Neuronal stem cell (in vitro differentiated cells): Measurements from ENCODE around the gene DSE.

Experiments
- DNase-seq: peaks from one replicate; pipeline ENCODE4 v3.0.0-alpha.2; 2013; ENCODE audit warnings: low spot score
- H2AFZ ChIP-seq: one replicate; pipeline ENCODE4 v1.6.1; 2013; ENCODE audit warnings: mild to moderate bottlenecking, low read length, inconsistent platforms
- H2AK5ac ChIP-seq: 2 replicates; pipeline ENCODE4 v1.6.1; 2013; ENCODE audit warnings: low read depth, mild to moderate bottlenecking, inconsistent platforms, low read length, moderate library complexity, mixed read lengths
- H2BK120ac ChIP-seq: 2 replicates; pipeline ENCODE4 v1.6.1; 2013; ENCODE audit warnings: low read depth, mild to moderate bottlenecking, inconsistent platforms, low read length, moderate library complexity, mixed read lengths
- H2BK12ac ChIP-seq: one replicate; pipeline ENCODE4 v1.6.1; 2013; ENCODE audit warnings: low read length, inconsistent platforms
- H2BK15ac ChIP-seq: 2 replicates; pipeline ENCODE4 v1.6.1; 2013; ENCODE audit warnings: mild to moderate bottlenecking, low read length, inconsistent platforms, mixed read lengths
- H2BK5ac ChIP-seq: one replicate; pipeline ENCODE4 v1.6.1; 2013; ENCODE audit warnings: inconsistent platforms, mild to moderate bottlenecking, low read length, moderate library complexity
- H3K14ac ChIP-seq: one replicate; pipeline ENCODE4 v1.6.1; 2013; ENCODE audit warnings: low read length, inconsistent platforms
- H3K18ac ChIP-seq: 2 replicates; pipeline ENCODE4 v1.6.1; 2013; ENCODE audit warnings: low read length, inconsistent platforms
- H3K23ac ChIP-seq: 2 replicates; pipeline ENCODE4 v1.6.1; 2013; ENCODE audit warnings: low read depth, mild to moderate bottlenecking, mixed read lengths, low read length, inconsistent platforms; ENCODE audit not compliant: poor library complexity
- H3K27ac ChIP-seq: replicated peaks from 3 replicates; pipeline ENCODE4 v1.5.1; 2013; ENCODE audit warnings: low read length, inconsistent platforms
- H3K27me3 ChIP-seq, 3 experiments: 2 replicates each; pipeline ENCODE4 v1.6.1; 2013; ENCODE audit warnings: low read length in 3 of 3, mild to moderate bottlenecking in 2 of 3, inconsistent platforms in 1 of 3, low read depth in 1 of 3, mixed read lengths in 1 of 3, moderate library complexity in 1 of 3; ENCODE audit not compliant: control insufficient read depth in 3 of 3, insufficient read depth in 3 of 3
- H3K36me3 ChIP-seq, 2 donors: replicated peaks in 1 of 2; 2 replicates each; pipeline ENCODE4 v1.6.1; 2013; ENCODE audit warnings: low read length in 2 of 2; ENCODE audit not compliant: control insufficient read depth in 2 of 2, insufficient read depth in 2 of 2
- H3K4ac ChIP-seq: 2 replicates; pipeline ENCODE4 v1.6.1; 2013; ENCODE audit warnings: inconsistent platforms, mild to moderate bottlenecking, low read length, moderate library complexity
- H3K4me1 ChIP-seq, 2 donors: 1 replicate in 1 of 2; 2 replicates in 1 of 2; pipeline ENCODE4 v1.6.1; 2013; ENCODE audit warnings: low read length in 2 of 2, low read depth in 1 of 2; ENCODE audit not compliant: control insufficient read depth in 2 of 2, insufficient read depth in 1 of 2
- H3K4me2 ChIP-seq: one replicate; pipeline ENCODE4 v1.6.1; 2013; ENCODE audit warnings: mild to moderate bottlenecking, low read length, inconsistent platforms; ENCODE audit not compliant: insufficient read depth, poor library complexity, severe bottlenecking
- H3K4me3 ChIP-seq, 2 donors: 2 replicates each; pipeline ENCODE4 v1.5.1; 2013; ENCODE audit warnings: low read length in 2 of 2, mild to moderate bottlenecking in 2 of 2, inconsistent platforms in 1 of 2, moderate library complexity in 1 of 2
- H3K79me1 ChIP-seq: one replicate; pipeline ENCODE4 v1.6.1; 2013; ENCODE audit warnings: low read depth, mild to moderate bottlenecking, inconsistent platforms, low read length, moderate library complexity
- H3K9ac ChIP-seq: one replicate; pipeline ENCODE4 v1.6.1; 2013; ENCODE audit warnings: mild to moderate bottlenecking, low read depth, low read length, inconsistent platforms; ENCODE audit not compliant: poor library complexity
- H3K9me3 ChIP-seq, 2 donors: replicated peaks in 1 of 2; 2 replicates each; pipeline versions ENCODE3 to v1.6.1; 2013; ENCODE audit warnings: low read length in 2 of 2, mild to moderate bottlenecking in 2 of 2, inconsistent platforms in 1 of 2, low read depth in 1 of 2, mixed read lengths in 1 of 2, moderate library complexity in 1 of 2; ENCODE audit not compliant: control insufficient read depth in 2 of 2, insufficient read depth in 1 of 2
- H4K8ac ChIP-seq: one replicate; pipeline ENCODE4 v1.6.1; 2013; ENCODE audit warnings: low read depth, mild to moderate bottlenecking, inconsistent platforms, low read length, moderate library complexity
- H4K91ac ChIP-seq: one replicate; pipeline ENCODE4 v1.6.1; 2013; ENCODE audit warnings: low read length, low read depth, mild to moderate bottlenecking, inconsistent platforms; ENCODE audit not compliant: poor library complexity
- WGBS, 2 donors: extraction: QIAGEN DNeasy Blood & Tissue Kit; methylation state at CpG; one replicate each; pipeline ENCODE4 v1.1.7; 2013; ENCODE audit warnings: missing lambda C conversion rate in 2 of 2, mixed read lengths in 1 of 2; ENCODE audit not compliant: insufficient read length in 2 of 2, insufficient replicate concordance in 1 of 2; ENCODE audit errors: extremely low coverage in 2 of 2; 5-methylcytosine and 5-hydroxymethylcytosine counted together

Gene DSE

GRCh38 chr6:116468293-116468692 lies 97.5 kb downstream of the DSE start:
- Histone ChIP-seq H3K4me2 (no peak overlapping the region), H3K4ac (no peak overlapping the region), H3K36me3 (no peaks in the 10 kb centered on the region), H3K23ac (no peak overlapping the region), H2BK12ac (no peak overlapping the region), H3K9ac (no peak overlapping the region), H3K4me1 (no peaks in the 10 kb centered on the region), H4K8ac (no peak overlapping the region), H2BK120ac (no peak overlapping the region), H2AFZ (no peak overlapping the region), H2BK15ac (no peak overlapping the region), H3K27ac (no peak overlapping the region), H3K79me1 (no peaks in the 10 kb centered on the region), H3K18ac (no peak overlapping the region), H2AK5ac (no peak overlapping the region), H3K4me3 (no peak overlapping the region), H3K14ac (no peak overlapping the region), H2BK5ac (no peak overlapping the region), H4K91ac (no peak overlapping the region), H3K9me3 (peaks cover 0 to 3% of the 10 kb centered on the region in 2 donors), H3K27me3 (peaks cover 0 to 2% (median 0%) of the 10 kb centered on the region in 3 experiments)
- no peak for DNase-seq
- no CpG with 5 or more reads among the region's 1 CpG for WGBS, 2 donors

- H2BK120ac ChIP-seq, result no peak overlapping the region
- DNase-seq, result no peak
- no peak overlapping the region for H2BK12ac ChIP-seq
- no peak overlapping the region for H4K91ac ChIP-seq
- no peak overlapping the region for H3K23ac ChIP-seq
- no peak overlapping the region for H3K9ac ChIP-seq
- H2BK15ac ChIP-seq, result no peak overlapping the region
- H3K27ac ChIP-seq, result no peak overlapping the region
- H2AFZ ChIP-seq, result no peak overlapping the region
- no peak overlapping the region for H3K18ac ChIP-seq
- H2BK5ac ChIP-seq, result no peak overlapping the region
- no peaks in the 10 kb centered on the region for H3K36me3 ChIP-seq
- H3K4me2 ChIP-seq, result no peak overlapping the region
- H3K79me1 ChIP-seq, result no peaks in the 10 kb centered on the region
- H3K9me3 ChIP-seq, result peaks cover 0 to 3% of the 10 kb centered on the region in 2 donors
- H2AK5ac ChIP-seq, result no peak overlapping the region
- H4K8ac ChIP-seq, result no peak overlapping the region
- no peaks in the 10 kb centered on the region for H3K4me1 ChIP-seq
- H3K4me3 ChIP-seq, result no peak overlapping the region
- no peaks in the 10 kb centered on the region for H3K27me3 ChIP-seq
- H3K14ac ChIP-seq, result no peak overlapping the region
- no CpG with 5 or more reads among the region's 1 CpG for WGBS, 2 donors
- no peak overlapping the region for H3K4ac ChIP-seq
These were observed 100.8 kb downstream of the DSE start for GRCh38 chr6:116471531-116471930.

- no peaks in the 10 kb centered on the region for H3K27me3 ChIP-seq
- no peak overlapping the region for H2BK120ac ChIP-seq
- H3K23ac ChIP-seq, result no peak overlapping the region
- H3K4me3 ChIP-seq, result no peak overlapping the region
- no peak overlapping the region for H4K91ac ChIP-seq
- no peak overlapping the region for H3K18ac ChIP-seq
- no CpG with 5 or more reads among the region's 3 CpGs for WGBS, 2 donors
- no peak overlapping the region for H4K8ac ChIP-seq
- no peak overlapping the region for H3K4me2 ChIP-seq
- H3K14ac ChIP-seq, result no peak overlapping the region
- no peak overlapping the region for H2AK5ac ChIP-seq
- H3K9ac ChIP-seq, result no peak overlapping the region
- H3K79me1 ChIP-seq, result no peaks in the 10 kb centered on the region
- H2AFZ ChIP-seq, result no peak overlapping the region
- H3K36me3 ChIP-seq, result no peaks in the 10 kb centered on the region
- H2BK12ac ChIP-seq, result no peak overlapping the region
- no peak overlapping the region for H2BK15ac ChIP-seq
- H2BK5ac ChIP-seq, result no peak overlapping the region
- no peak for DNase-seq
- H3K9me3 ChIP-seq, result peaks cover 0 to 3% of the 10 kb centered on the region in 2 donors
- no peak overlapping the region for H3K4ac ChIP-seq
- no peak overlapping the region for H3K27ac ChIP-seq
- no peaks in the 10 kb centered on the region for H3K4me1 ChIP-seq
These were observed 102.0 kb downstream of the DSE start for GRCh38 chr6:116472706-116473105.

GRCh38 chr6:116475141-116475540 lies 104.4 kb downstream of the DSE start:
- H3K9ac ChIP-seq, result no peak overlapping the region
- no peaks in the 10 kb centered on the region for H3K4me1 ChIP-seq
- H3K36me3 ChIP-seq, result no peaks in the 10 kb centered on the region
- H4K91ac ChIP-seq, result no peak overlapping the region
- no peak overlapping the region for H2AK5ac ChIP-seq
- H2BK5ac ChIP-seq, result no peak overlapping the region
- H3K18ac ChIP-seq, result no peak overlapping the region
- no peak overlapping the region for H3K14ac ChIP-seq
- no peak overlapping the region for H4K8ac ChIP-seq
- no peak overlapping the region for H2BK120ac ChIP-seq
- no peak overlapping the region for H3K4me2 ChIP-seq
- WGBS, 2 donors, result no CpG with 5 or more reads among the region's 1 CpG
- no peak overlapping the region for H2BK15ac ChIP-seq
- H3K27ac ChIP-seq, result no peak overlapping the region
- no peak overlapping the region for H3K23ac ChIP-seq
- no peaks in the 10 kb centered on the region for H3K79me1 ChIP-seq
- H3K9me3 ChIP-seq, result no peaks in the 10 kb centered on the region
- H3K4ac ChIP-seq, result no peak overlapping the region
- H3K27me3 ChIP-seq, result no peaks in the 10 kb centered on the region
- H2AFZ ChIP-seq, result peak overlapping the region; percentile 47
- no peak overlapping the region for H2BK12ac ChIP-seq
- H3K4me3 ChIP-seq, result no peak overlapping the region
- DNase-seq, result no peak
